Activated CD4-positive, alpha-beta memory T cell treated with anti-CD3 and anti-CD28 coated beads for 36 hours (primary cell): ENCODE results near the gene SERPINB8. TPM values are rescaled to one million over a fixed set of nuclear protein-coding genes. Genes with fewer than 3 reads are reported as not detected.
A peak's percentile ranks its signal among the peaks of the same experiment; 100 is the strongest.

ENCODE experiments used
- CTCF ChIA-PET: fragments of 350-600 bp; sonication (Branson Sonifier 250); formaldehyde crosslinking; loops from one replicate; lab custom pipeline; 2021; ENCODE audit warnings: antibody characterized with exemption, inconsistent platforms; lab: Charles Lee
- POLR2A ChIA-PET: fragments of 350-600 bp; sonication (Branson Sonifier 250); formaldehyde crosslinking; loops from one replicate; lab custom pipeline; 2021; ENCODE audit warnings: antibody characterized with exemption; lab: Charles Lee
- DNase-seq: peaks from one replicate; pipeline ENCODE4 v3.0.0-alpha.2; 2020
- H3K27ac Mint-ChIP-seq: one replicate; pipeline ENCODE4 v1.8.0; 2021; ENCODE audit warnings: mixed read lengths
- H3K27me3 Mint-ChIP-seq: one replicate; pipeline ENCODE4 v1.8.0; 2021; ENCODE audit warnings: mixed read lengths
- H3K36me3 Mint-ChIP-seq: one replicate; pipeline ENCODE4 v1.8.0; 2021; ENCODE audit warnings: mixed read lengths
- H3K4me1 Mint-ChIP-seq: one replicate; pipeline ENCODE4 v1.8.0; 2021; ENCODE audit warnings: low read depth, mixed read lengths
- H3K4me3 Mint-ChIP-seq: one replicate; pipeline ENCODE4 v1.8.0; 2021; ENCODE audit warnings: mild to moderate bottlenecking, mixed read lengths
- H3K9me3 Mint-ChIP-seq: one replicate; pipeline ENCODE4 v1.8.0; 2021; ENCODE audit warnings: mixed read lengths
- intact Hi-C: fragments of 100-400 bp; cut with micrococcal nuclease; formaldehyde crosslinking; loops from one replicate; pipeline ENCODE4 v1.15.1; 2023
- total RNA-seq, 2 experiments: library from RNA; stranded (reverse); gene quantifications; one replicate each; pipeline ENCODE4 v1.2.3, GENCODE V29; 2021

The SERPINB8 gene
- total RNA-seq, 2 experiments from 2014 or later, result 14.6 to 14.9 TPM

GRCh38 chr18:63965716-63966330 is 4.1 kb upstream of the SERPINB8 start:
- peaks cover 26% of the 10 kb centered on the region for H3K4me1 Mint-ChIP-seq
- ChIA-PET POLR2A (no interaction called here), CTCF (no interaction called here)
- H3K36me3 Mint-ChIP-seq, result peaks cover 5% of the 10 kb centered on the region
- H3K27me3 Mint-ChIP-seq, result no peaks in the 10 kb centered on the region
- no peak overlapping the region for H3K4me3 Mint-ChIP-seq
- no peaks in the 10 kb centered on the region for H3K9me3 Mint-ChIP-seq
- H3K27ac Mint-ChIP-seq, result no peak overlapping the region
- intact Hi-C loops, result no loop called here
- DNase-seq, result no peak

- no peak for DNase-seq
- intact Hi-C loops, result loop anchor here (1.0 to 2.0 kb wide), 4 partner anchors 8 to 549 kb away; partner anchors contain the start of genes SERPINB2 and VPS4B
- H3K9me3 Mint-ChIP-seq, result no peaks in the 10 kb centered on the region
- POLR2A ChIA-PET, result interaction anchor here (1.2 kb wide), 1 partner anchor 22 kb away, joined by 3 read pairs; the partner anchor contains the start of gene HMSD
- H3K36me3 Mint-ChIP-seq, result peaks cover 5% of the 10 kb centered on the region
- peak overlapping the region; percentile 95 for H3K27ac Mint-ChIP-seq
- peak overlapping the region; percentile 88 for H3K4me3 Mint-ChIP-seq
- peaks cover 43% of the 10 kb centered on the region for H3K4me1 Mint-ChIP-seq
- CTCF ChIA-PET, result interaction anchor here (1.0 kb wide), 1 partner anchor 21 kb away, joined by 3 read pairs; the partner anchor contains the start of gene HMSD
- H3K27me3 Mint-ChIP-seq, result no peaks in the 10 kb centered on the region
These were observed 926 bp downstream of the SERPINB8 start for GRCh38 chr18:63970809-63971205.

GRCh38 chr18:63971320-63972001 is 1.6 kb downstream of the SERPINB8 start:
- Mint-ChIP-seq H3K27me3 (no peaks in the 10 kb centered on the region), H3K9me3 (no peaks in the 10 kb centered on the region), H3K4me3 (peak overlapping the region; percentile 88), H3K36me3 (peaks cover 5% of the 10 kb centered on the region), H3K4me1 (peaks cover 43% of the 10 kb centered on the region), H3K27ac (peak overlapping the region; percentile 95)
- ChIA-PET CTCF (no interaction called here), POLR2A (interaction anchor here (1.2 kb wide), 1 partner anchor 23 kb away, joined by 3 read pairs; the partner anchor contains the start of gene HMSD)
- intact Hi-C loops, result loop anchor here (2.0 kb wide), 1 partner anchor 85 kb away; the partner anchor contains the start of gene SERPINB2
- DNase-seq, result no peak

- H3K27ac Mint-ChIP-seq, result no peak overlapping the region
- no peaks in the 10 kb centered on the region for H3K9me3 Mint-ChIP-seq
- CTCF ChIA-PET, result no interaction called here
- DNase-seq, result no peak
- H3K27me3 Mint-ChIP-seq, result no peaks in the 10 kb centered on the region
- H3K4me1 Mint-ChIP-seq, result peaks cover 43% of the 10 kb centered on the region
- intact Hi-C loops, result no loop called here
- POLR2A ChIA-PET, result no interaction called here
- H3K4me3 Mint-ChIP-seq, result no peak overlapping the region
- H3K36me3 Mint-ChIP-seq, result peaks cover 5% of the 10 kb centered on the region
These were observed 2.1 kb downstream of the SERPINB8 start for GRCh38 chr18:63972002-63972376.

GRCh38 chr18:63974991-63975390 is 5.1 kb downstream of the SERPINB8 start:
- Mint-ChIP-seq H3K27me3 (no peaks in the 10 kb centered on the region), H3K9me3 (no peaks in the 10 kb centered on the region), H3K27ac (peak overlapping the region; percentile 29), H3K4me3 (no peak overlapping the region), H3K4me1 (peaks cover 42% of the 10 kb centered on the region), H3K36me3 (peaks cover 5% of the 10 kb centered on the region)
- CTCF ChIA-PET, result interaction anchor here (1.3 to 4.3 kb wide), 6 partner anchors 10 to 39 kb away, joined by 5 to 48 read pairs (median 8); no protein-coding TSS in a partner anchor
- POLR2A ChIA-PET, result no interaction called here
- peak; percentile 33 for DNase-seq
- intact Hi-C loops, result loop anchor here (1.0 to 5.0 kb wide), 2 partner anchors 12 to 38 kb away; no protein-coding TSS in a partner anchor

GRCh38 chr18:63975628-63976027 is 5.7 kb downstream of the SERPINB8 start:
- Mint-ChIP-seq H3K9me3 (no peaks in the 10 kb centered on the region), H3K27me3 (no peaks in the 10 kb centered on the region), H3K4me3 (no peak overlapping the region), H3K27ac (no peak overlapping the region), H3K36me3 (peaks cover 10% of the 10 kb centered on the region), H3K4me1 (peaks cover 45% of the 10 kb centered on the region)
- intact Hi-C loops, result loop anchor here (1.0 to 5.0 kb wide), 2 partner anchors 12 to 38 kb away; no protein-coding TSS in a partner anchor
- ChIA-PET CTCF (interaction anchor here (1.1 to 4.3 kb wide), 7 partner anchors 9 to 40 kb away, joined by 3 to 48 read pairs (median 6); no protein-coding TSS in a partner anchor), POLR2A (no interaction called here)
- DNase-seq, result no peak

GRCh38 chr18:63977040-63977439 is 7.2 kb downstream of the SERPINB8 start:
- CTCF ChIA-PET, result interaction anchor here (0.5 to 4.3 kb wide), 4 partner anchors 14 to 140 kb away, joined by 3 to 48 read pairs (median 7); no protein-coding TSS in a partner anchor
- intact Hi-C loops, result loop anchor here (5.0 kb wide), 1 partner anchor 40 kb away; no protein-coding TSS in a partner anchor
- POLR2A ChIA-PET, result no interaction called here
- Mint-ChIP-seq H3K36me3 (peaks cover 21% of the 10 kb centered on the region), H3K27ac (no peak overlapping the region), H3K27me3 (no peaks in the 10 kb centered on the region), H3K9me3 (no peaks in the 10 kb centered on the region), H3K4me1 (peaks cover 33% of the 10 kb centered on the region), H3K4me3 (no peak overlapping the region)
- DNase-seq, result no peak

- Mint-ChIP-seq H3K4me1 (peaks cover 21% of the 10 kb centered on the region), H3K36me3 (peaks cover 38% of the 10 kb centered on the region), H3K4me3 (no peak overlapping the region), H3K27me3 (no peaks in the 10 kb centered on the region), H3K9me3 (no peaks in the 10 kb centered on the region), H3K27ac (no peak overlapping the region)
- ChIA-PET CTCF (interaction anchor here (0.5 to 1.0 kb wide), 6 partner anchors 9 to 461 kb away, joined by 3 read pairs; partner anchors contain the start of gene SERPINB8), POLR2A (no interaction called here)
- intact Hi-C loops, result loop anchor here (1.0 to 5.0 kb wide), 7 partner anchors 9 to 461 kb away; partner anchors contain the start of gene SERPINB8
- peak; percentile 36 for DNase-seq
These were observed 9.6 kb downstream of the SERPINB8 start for GRCh38 chr18:63979409-63979920.

GRCh38 chr18:63980027-63980426 is 10.1 kb downstream of the SERPINB8 start:
- Mint-ChIP-seq H3K27me3 (no peaks in the 10 kb centered on the region), H3K4me3 (peak overlapping the region; percentile 16), H3K9me3 (no peaks in the 10 kb centered on the region), H3K27ac (no peak overlapping the region), H3K4me1 (peaks cover 16% of the 10 kb centered on the region), H3K36me3 (peaks cover 40% of the 10 kb centered on the region)
- intact Hi-C loops, result no loop called here
- DNase-seq, result no peak
- ChIA-PET POLR2A (no interaction called here), CTCF (interaction anchor here (0.6 to 1.0 kb wide), 6 partner anchors 10 to 462 kb away, joined by 3 to 4 read pairs (median 3); partner anchors contain the start of gene SERPINB8)

- peaks cover 12% of the 10 kb centered on the region for H3K4me1 Mint-ChIP-seq
- no peaks in the 10 kb centered on the region for H3K27me3 Mint-ChIP-seq
- no peak for DNase-seq
- no peak overlapping the region for H3K4me3 Mint-ChIP-seq
- peaks cover 43% of the 10 kb centered on the region for H3K36me3 Mint-ChIP-seq
- CTCF ChIA-PET, result interaction anchor here (0.9 kb wide), 1 partner anchor 18 kb away, joined by 4 read pairs; no protein-coding TSS in a partner anchor
- POLR2A ChIA-PET, result no interaction called here
- no peaks in the 10 kb centered on the region for H3K9me3 Mint-ChIP-seq
- intact Hi-C loops, result no loop called here
- no peak overlapping the region for H3K27ac Mint-ChIP-seq
These were observed 11.1 kb downstream of the SERPINB8 start for GRCh38 chr18:63980896-63981460.

- no peak overlapping the region for H3K4me3 Mint-ChIP-seq
- peaks cover 49% of the 10 kb centered on the region for H3K36me3 Mint-ChIP-seq
- ChIA-PET CTCF (no interaction called here), POLR2A (no interaction called here)
- DNase-seq, result no peak
- H3K9me3 Mint-ChIP-seq, result no peaks in the 10 kb centered on the region
- H3K27ac Mint-ChIP-seq, result no peak overlapping the region
- no peaks in the 10 kb centered on the region for H3K27me3 Mint-ChIP-seq
- intact Hi-C loops, result no loop called here
- peaks cover 12% of the 10 kb centered on the region for H3K4me1 Mint-ChIP-seq
These were observed 11.8 kb downstream of the SERPINB8 start for GRCh38 chr18:63981719-63982118.
